HG03159 (cell line): ENCODE results near the gene PMEPA1.
"Not testable (repeated sequence)": the region's sequence is repeated elsewhere in the genome, so short reads cannot be mapped to it uniquely, and the experiment has no call there.

Experiments
- ATAC-seq: cut with Tn5 transposase; IDR thresholded peaks from one replicate; pipeline ENCODE4 v1.9.1; 2021; ENCODE audit warnings: mild to moderate bottlenecking, moderate library complexity; ENCODE audit not compliant: unreplicated experiment

The PMEPA1 gene

GRCh38 chr20:57653546-57653900 is 56.3 kb downstream of the PMEPA1 start:
- no peak for ATAC-seq

GRCh38 chr20:57652606-57653545 is 56.9 kb downstream of the PMEPA1 start:
- ATAC-seq, result no peak

- ATAC-seq, result no peak
Observed at GRCh38 chr20:57651881-57652605, 57.8 kb downstream of the PMEPA1 start.

- no peak for ATAC-seq
Observed at GRCh38 chr20:57650756-57651483, 58.9 kb downstream of the PMEPA1 start.

GRCh38 chr20:57650266-57650665 is 59.5 kb downstream of the PMEPA1 start:
- no peak for ATAC-seq

- ATAC-seq, result no peak
Observed at GRCh38 chr20:57649617-57650015, 60.2 kb downstream of the PMEPA1 start.

GRCh38 chr20:57648878-57649616 is 60.8 kb downstream of the PMEPA1 start:
- ATAC-seq, result no peak

GRCh38 chr20:57647933-57648785 is 61.7 kb downstream of the PMEPA1 start:
- no peak for ATAC-seq

GRCh38 chr20:57647006-57647932 is 62.5 kb downstream of the PMEPA1 start:
- ATAC-seq, result no peak

- no peak for ATAC-seq
Observed at GRCh38 chr20:57638895-57639236, 70.9 kb downstream of the PMEPA1 start.

- no peak for ATAC-seq
Observed at GRCh38 chr20:57638173-57638894, 71.5 kb downstream of the PMEPA1 start.

GRCh38 chr20:57633945-57634491 is 75.8 kb downstream of the PMEPA1 start:
- no peak for ATAC-seq

GRCh38 chr20:57632286-57632685 is 77.5 kb downstream of the PMEPA1 start:
- no peak for ATAC-seq

GRCh38 chr20:57630061-57630460 is 79.8 kb downstream of the PMEPA1 start:
- ATAC-seq, result no peak

- ATAC-seq, result not testable (repeated sequence)
Observed at GRCh38 chr20:57629491-57629901, 80.3 kb downstream of the PMEPA1 start.

GRCh38 chr20:57628962-57629308 is 80.9 kb downstream of the PMEPA1 start:
- ATAC-seq, result not testable (repeated sequence)

- peak; percentile 63 for ATAC-seq
Observed at GRCh38 chr20:57628047-57628961, 81.5 kb downstream of the PMEPA1 start.
